CD4-positive, alpha-beta T cell treated with Interleukin-15 for 4 hours (primary cell): Measurements from ENCODE around the gene RBFOX1.

Experiments used
- DNase-seq: peaks from one replicate; pipeline ENCODE4 v3.0.0-alpha.2; 2020; ENCODE audit warnings: low spot score

The RBFOX1 gene

DNA sequence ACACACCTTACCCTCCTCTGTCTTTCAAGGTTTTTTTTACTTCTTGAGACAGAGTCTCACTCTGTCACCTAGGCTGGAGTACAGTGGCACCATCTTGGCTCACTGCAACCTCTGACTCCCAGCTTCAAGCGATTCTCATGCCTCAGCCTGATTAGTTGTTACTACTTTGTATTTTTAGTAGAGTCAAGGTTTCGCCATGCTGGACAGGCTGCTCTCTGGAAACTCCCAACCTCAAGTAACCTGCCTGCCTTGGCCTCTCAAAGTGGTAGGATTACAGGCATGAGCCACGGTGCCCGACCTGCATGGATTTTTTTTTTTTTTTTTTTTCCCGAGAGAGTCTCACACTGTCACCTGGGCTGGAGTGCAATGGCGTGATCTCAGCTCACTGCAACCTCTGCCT is 273.2 kb downstream of the RBFOX1 start:
- DNase-seq = no peak

DNA sequence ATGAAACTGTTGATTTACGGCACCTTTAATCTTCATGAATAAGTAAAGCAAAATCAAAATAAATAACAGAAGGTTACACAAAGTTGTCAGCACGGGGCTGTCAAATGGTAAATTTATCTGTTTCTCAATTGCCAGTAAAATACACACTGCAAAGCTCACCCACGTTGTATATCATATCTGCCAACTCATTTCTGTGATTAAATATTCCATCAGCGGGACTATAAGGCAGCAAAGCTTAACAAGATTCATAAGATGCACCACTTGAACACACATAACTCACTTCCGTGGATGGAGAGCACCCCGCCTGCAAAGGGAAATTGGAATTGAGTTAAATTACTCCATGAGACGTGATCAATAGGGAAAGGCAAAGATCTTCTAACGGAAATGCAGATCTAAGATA is 280.0 kb downstream of the RBFOX1 start:
- no peak for DNase-seq

DNA sequence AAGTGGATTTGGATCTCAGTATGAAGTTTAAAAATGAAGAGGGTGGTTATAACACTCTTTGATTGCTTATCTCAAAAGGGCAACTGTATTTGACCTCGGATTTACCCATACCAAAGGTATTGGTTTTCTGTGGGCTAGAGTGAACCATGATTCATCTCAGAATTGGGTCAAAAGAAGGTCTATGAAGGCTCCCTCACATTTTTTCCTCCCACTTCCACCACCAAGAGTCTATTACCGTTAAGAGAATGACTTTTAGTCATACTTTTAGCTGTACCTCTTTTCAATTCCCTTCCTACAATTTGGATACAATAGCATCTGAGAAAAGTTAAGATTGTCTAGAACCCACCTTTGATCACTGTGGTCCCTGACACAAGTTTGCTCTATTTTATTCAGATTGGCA is 280.9 kb downstream of the RBFOX1 start:
- no peak for DNase-seq

DNA sequence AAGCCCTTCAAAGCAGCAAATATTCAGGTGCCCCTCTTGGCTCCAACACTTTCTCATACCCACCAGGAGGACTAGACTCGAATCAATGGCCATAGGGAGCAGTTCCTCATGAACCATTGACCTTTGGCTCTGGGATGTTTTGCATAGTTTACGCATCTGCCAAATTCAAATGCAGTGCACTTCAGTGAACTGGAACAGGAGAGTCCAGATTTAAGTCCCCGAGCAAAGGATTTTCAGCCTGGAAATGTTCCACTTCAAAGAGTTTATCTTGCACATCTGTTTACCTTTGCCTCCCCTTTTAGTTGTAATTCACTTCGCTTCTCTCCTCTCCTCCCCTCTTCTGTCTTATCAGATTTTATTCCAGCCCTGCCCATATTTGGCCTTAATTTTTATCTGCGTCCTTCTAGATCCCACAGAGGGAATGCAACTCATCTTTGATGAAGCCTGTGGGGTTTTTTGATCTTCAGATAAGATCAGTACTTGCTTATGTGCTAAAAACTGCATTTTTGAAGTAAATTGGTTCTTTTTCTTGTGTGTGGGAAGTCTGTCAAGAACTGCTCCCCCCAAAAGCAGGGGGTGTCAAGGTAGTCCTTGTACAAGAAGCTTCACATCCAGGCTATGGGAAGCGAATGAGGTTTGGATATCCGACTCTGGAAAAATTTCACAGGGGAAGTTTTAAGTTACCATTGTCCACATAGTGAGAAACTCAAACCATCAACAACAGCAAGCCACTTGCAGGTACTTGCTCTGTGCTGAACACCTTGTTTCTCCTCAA is 281.6 kb downstream of the RBFOX1 start:
- no peak for DNase-seq

DNA sequence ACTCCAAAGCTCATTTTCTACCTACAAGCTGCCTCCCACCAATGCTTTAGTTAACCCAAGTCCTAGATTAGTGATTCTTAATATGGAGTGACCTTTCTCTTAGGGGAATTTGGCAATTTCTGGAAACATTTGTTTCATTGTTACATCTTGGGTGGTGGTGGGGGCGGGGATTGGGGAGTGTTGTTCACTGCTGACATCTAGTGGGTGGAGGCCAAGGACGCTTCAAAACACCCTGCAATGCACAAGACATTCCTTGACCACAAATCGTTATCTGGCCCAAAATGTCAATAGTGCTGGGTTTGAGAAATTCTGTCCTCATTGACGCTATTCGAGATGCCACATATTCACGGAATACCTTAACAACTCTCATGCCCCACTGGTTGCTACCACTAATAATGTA is 282.9 kb downstream of the RBFOX1 start:
- no peak for DNase-seq

DNA sequence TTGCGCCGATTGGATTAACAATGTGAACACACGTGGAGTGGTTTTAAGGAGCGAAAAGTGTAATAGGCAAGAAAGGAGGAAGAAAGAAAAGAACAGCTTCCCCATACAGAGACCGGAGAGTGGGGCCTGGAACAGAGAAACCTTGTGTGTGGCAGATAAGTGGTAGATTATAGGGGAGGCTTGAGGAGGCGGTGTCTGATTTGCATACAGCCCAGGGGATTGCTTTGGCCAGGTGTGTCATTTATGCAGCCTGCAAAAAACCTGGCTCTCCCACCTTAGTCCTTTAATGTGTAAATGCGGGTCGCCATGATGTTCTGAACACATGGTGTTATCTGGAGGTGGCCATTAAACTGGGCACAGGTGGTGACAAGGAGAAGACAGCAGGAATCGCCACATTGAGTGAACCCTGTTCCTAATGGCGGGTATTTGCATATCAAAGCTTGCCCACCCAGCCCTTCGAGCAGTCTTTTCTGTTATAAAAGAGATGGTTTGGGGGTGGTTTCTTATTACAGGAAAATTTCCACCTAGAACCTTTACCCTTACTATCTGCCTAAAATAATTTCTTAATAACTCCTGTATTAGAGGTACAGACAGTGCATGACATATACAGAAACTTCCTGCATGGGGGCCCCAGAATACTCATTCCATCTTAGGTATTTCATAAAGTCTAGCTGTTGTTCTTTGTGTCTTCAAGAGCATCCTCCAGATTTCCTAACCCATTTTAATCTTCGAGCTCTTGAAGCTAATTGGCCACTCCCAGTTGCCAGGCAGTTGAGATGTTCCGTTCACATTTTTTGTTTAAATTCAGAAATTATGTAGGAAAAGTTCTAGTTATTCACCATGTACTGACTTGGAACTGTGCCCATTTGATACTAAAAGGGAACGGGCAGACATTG is 292.5 kb downstream of the RBFOX1 start:
- DNase-seq = no peak

- no peak for DNase-seq
Measured at GRCh38 chr16:7628981-7629380, 296.3 kb downstream of the RBFOX1 start.

DNA sequence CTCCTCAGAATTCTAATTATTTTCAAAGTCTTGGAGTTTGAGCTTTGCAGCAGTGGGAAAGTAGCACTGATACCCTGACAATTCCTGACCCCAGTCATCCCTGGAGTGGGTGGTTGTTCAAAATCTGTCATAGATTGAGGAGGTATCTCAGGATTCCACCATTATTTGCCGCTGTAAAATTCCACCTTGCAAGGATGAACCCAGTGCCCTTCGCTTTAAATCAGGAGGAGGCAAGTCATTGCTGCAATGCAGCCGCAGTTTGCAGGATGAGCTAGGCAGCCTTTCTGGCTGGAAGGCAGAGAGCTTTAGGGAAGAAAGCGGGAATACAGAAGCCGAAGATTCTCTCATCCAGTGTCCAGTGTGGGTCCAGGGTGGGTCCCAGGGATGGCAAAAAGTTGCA is 296.9 kb downstream of the RBFOX1 start:
- DNase-seq = no peak

DNA sequence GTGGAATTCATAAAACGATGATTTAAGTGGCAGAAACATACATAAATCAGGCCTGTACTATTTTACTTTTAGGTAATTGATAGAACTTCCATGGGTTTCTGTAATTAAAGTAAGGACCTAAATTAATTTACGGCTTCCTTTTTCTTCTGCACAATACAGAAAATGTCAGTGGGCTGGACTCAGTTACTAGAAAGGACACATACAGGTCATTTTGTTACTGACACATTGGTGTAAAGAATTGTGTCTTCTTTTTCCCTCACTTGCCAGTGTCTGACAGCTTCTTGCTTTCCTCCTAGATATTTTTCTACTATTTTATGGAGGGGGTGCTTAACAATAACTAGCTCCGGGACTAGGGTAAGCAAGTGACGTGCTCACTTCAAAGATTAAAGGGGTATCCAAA is 304.8 kb downstream of the RBFOX1 start:
- DNase-seq = no peak

DNA sequence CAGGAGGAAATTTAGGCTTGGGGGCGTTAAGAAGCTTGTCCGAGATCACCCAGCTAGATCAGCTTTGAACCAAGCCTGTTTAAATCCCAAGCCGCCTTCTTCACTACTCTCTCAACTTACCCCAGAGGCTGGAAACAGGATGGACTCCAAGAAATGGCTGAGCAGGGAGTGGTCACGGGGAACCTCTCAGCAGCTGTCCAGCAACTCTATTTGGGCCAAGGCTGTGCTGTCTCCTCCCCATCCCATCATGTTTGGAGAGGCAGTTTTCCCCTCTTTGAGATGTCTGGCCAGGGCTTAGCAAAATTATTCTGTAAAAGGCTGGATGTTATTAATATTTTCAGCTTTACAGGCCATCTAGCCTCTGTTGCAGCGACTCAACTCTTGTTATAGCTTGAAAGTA is 305.7 kb downstream of the RBFOX1 start:
- no peak for DNase-seq

DNA sequence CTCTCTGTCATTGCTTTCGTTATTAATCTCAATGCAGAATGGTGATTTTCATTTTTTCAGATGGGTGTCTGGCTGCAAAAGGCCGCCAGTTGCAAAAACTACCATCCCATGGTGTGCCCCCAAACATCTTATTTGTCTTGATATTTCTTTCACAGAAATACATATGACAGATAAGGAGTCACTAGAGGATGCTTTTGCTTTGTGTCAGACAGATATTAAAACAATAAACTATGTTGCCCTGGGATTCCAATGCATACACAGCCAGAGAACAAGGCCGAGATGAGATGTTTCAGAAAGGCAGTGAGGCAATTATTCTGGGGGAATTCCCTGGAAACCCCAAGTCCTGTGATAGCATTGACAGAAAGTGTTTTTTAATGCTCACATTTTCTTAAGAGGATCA is 307.7 kb downstream of the RBFOX1 start:
- DNase-seq = no peak

DNA sequence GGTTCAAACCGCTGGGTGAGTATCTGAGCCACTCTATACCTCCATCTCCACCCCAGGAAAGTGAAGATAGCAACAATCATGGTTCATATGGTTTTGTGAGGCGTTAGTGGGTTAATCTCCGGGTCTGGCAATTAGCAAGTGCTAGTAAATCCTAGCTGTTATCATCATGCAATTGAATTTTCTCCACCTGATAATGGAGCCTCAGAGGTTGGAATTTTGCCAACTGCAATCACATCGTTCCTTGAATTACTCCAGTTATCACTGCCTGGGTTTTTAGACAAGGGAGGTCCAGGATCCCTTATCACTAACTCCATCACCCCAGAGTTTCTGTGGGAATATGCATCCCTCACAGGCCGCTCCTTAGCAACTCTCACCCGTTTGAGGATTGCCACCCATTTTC is 311.5 kb downstream of the RBFOX1 start:
- no peak for DNase-seq

- no peak for DNase-seq
Measured at GRCh38 chr16:7644811-7645210, 312.2 kb downstream of the RBFOX1 start.

GRCh38 chr16:7646821-7647500 is 314.3 kb downstream of the RBFOX1 start:
- DNase-seq = no peak

- DNase-seq = no peak
Measured at GRCh38 chr16:7650431-7650830, 317.8 kb downstream of the RBFOX1 start.

DNA sequence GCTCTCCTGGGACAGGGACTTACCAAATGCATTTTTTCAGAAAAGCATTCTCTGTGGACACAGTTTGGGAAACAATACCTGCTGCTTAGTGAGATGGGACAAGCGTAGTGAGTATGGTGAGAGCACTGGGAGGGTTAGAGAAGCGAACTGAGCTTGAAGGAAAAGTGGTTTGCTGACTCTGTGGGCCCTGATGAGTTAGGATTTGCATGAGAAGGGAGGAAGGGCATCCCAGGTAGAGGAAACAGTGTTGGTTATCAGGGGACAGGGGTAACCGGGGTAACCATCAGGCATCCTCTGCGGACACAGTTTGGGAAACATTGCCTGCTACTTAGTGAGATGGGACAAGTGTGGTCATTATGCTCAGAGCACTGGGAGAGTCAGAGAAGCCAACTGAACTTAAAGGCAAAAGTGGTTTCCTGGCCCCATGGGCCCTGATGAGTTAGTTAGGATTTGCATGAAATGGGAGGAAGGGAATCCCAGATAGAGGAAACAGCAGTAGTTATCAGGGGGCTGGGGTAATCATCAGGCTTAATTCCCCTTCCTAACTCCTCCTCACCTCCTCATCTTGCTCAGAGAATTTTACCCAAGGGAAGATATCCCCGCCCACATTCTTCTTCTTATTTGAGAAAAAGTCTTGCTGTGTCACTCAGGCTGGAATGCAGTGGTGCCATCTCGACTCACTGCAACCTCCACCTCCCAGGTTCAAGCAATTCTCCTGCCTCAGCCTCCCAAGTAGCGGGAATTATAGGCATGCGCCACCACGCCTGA is 319.3 kb downstream of the RBFOX1 start:
- DNase-seq = no peak

DNA sequence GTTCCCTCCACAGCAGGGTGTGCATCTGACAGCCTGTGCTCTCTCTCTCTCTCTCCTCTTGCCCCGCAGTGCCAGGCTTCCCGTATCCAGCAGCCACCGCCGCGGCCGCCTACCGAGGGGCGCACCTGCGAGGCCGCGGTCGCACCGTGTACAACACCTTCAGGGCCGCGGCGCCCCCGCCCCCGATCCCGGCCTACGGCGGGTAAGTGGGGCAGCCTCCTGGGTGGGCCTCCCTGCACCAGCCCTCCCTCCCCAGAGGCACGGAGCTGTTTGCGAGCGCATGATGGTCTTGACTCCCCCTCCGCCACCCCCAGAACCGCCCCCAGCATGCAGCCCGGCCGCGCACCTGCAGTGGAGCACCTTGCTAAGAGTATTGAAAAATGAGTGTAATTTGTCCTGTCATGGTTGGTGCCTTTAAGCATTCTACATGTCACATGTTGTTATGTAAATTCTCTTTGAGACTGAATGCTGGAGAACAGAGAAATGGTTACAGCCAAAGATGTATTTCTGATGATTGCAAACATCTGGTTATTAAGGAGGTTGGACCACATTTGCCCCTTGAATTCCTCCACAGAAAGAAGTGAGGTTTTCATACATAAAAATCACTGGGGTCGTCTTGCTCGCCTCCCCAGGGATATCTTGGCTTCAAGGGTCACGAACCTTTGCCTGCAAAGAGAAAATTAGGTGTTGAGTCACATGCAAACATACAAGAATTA is 321.3 kb downstream of the RBFOX1 start:
- no peak for DNase-seq

GRCh38 chr16:7675628-7676027 is 343.0 kb downstream of the RBFOX1 start:
- no peak for DNase-seq

DNA sequence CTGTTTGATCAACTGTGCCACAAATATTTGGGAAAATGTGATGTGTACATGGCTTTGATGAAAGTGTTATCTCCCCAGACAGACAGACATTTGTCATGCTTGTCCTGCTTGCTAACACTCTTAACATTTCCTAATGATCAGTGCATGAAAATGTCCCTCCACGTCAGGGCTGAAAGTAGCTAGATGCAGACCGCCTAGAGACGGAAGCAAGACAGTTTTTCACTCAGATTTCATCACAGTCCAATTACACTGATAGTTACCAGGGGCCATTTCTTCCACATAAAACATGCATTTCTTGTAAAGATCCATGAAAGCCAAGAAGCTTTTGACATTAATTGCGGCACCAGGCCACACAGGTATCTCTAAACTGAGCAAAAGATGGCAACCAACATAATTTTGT is 347.7 kb downstream of the RBFOX1 start:
- no peak for DNase-seq

DNA sequence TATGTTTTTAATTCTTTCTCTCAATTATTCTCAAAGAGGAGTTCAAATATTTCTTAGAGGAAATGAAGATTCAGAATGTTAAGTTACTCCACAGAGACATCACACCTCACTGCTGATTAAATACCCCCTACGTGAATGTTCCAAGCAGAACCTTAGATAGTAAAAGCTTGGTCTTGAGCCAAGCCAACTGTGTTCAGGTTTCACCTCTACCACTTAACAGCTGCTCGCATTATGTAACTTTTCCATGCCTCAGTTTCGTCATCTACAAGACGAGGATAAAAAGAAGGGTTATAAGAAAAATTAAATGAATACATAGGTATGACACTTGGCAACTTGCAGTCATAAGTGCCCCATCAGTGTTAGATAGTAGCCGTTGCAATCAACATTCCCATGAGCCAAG is 356.2 kb downstream of the RBFOX1 start:
- DNase-seq = no peak

DNA sequence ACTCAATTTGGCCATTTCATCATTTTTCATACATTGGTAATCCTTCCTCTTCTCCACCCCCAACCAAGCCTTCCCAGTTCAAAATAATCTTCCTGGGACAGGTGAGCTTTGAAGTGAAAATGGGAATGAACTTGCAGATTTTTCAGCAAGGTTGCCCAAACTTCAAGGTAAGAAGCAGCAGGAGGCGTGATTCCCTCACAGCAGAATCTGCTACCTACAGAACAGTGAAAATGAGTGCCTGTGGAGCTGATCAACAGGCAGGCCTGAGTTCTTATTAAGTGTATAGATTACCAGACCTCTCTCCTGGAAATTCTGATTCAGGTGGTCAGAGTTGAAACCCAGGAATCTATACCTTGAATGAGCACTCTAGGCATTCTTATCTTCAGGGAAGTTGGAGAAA is 356.6 kb downstream of the RBFOX1 start:
- DNase-seq = no peak
